ENCODE results near the gene RRAGC.
A peak's percentile ranks its signal among the peaks of the same experiment; 100 is the strongest.

The RRAGC gene

DNA sequence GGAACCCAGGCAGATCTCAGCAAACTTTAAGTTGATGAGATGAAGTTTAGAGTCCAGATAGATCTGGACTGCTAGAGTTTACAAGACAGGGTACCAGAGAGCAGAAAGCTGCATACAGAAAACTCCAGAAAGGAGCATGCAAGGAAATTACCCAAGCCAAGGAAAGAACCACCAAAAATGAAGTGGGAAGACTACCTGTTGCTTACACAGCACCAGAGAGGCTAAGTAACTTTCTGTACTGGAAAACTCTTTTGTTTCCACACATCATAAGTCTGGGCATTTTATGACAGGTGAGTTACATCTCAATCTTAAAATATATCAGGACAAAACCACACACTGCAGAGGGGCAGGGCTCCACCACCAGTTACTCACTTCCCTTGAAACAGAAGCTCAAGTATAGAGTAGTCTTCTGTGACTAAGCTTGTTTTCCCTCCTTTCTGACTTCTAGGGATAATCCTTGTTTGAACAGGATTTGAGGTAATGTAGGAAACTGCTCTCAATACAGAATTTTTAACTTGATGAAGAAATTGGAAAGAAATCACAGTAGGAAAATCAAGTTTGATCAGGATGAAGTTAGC, 39.2 kb upstream of the RRAGC start:
- H3K27me3 ChIP-seq (ENCODE audit: insufficient read depth, low read length), result no peaks in the 10 kb centered on the region
- H2AK5ac ChIP-seq (ENCODE audit: low read length), result no peak overlapping the region
- no peak overlapping the region for H3K14ac ChIP-seq (ENCODE audit: low read length)
- H3K36me3 ChIP-seq (ENCODE audit: control insufficient read depth in 1 of 2, insufficient read depth in 2 of 2, low read length in 2 of 2), result no peaks in the 10 kb centered on the region
- no peak overlapping the region for H3K27ac ChIP-seq (ENCODE audit: low read depth, low read length)
- H2BK12ac ChIP-seq (ENCODE audit: low read length), result no peak overlapping the region
- no peak overlapping the region for H4K8ac ChIP-seq (ENCODE audit: low read depth, low read length)
- H3K4me3 ChIP-seq (ENCODE audit: low read depth, low read length), result no peak overlapping the region
- no peak for DNase-seq
- no peaks in the 10 kb centered on the region for H3K4me1 ChIP-seq (ENCODE audit: control insufficient read depth in 1 of 2, insufficient read depth in 2 of 2, low read length in 2 of 2)
- no peaks in the 10 kb centered on the region for H3K79me1 ChIP-seq (ENCODE audit: low read length)
- no peak overlapping the region for H4K12ac ChIP-seq (ENCODE audit: low read depth, low read length)
- H3K9me3 ChIP-seq (ENCODE audit: insufficient read depth, low read depth, low read length), result no peaks in the 10 kb centered on the region
- H4K91ac ChIP-seq (ENCODE audit: low read depth, low read length), result no peak overlapping the region
- H3K9ac ChIP-seq (ENCODE audit: low read length), result no peak overlapping the region
- no peak overlapping the region for H3K18ac ChIP-seq (ENCODE audit: low read length)
- no peaks in the 10 kb centered on the region for H3K79me2 ChIP-seq (ENCODE audit: control insufficient read depth, insufficient read depth, low read length, poor library complexity)
- no peak overlapping the region for H2BK120ac ChIP-seq (ENCODE audit: insufficient read depth, low read length, poor library complexity)
- no peak overlapping the region for H2BK5ac ChIP-seq (ENCODE audit: low read depth, low read length, poor library complexity)
- H2AFZ ChIP-seq (ENCODE audit: insufficient read depth, low read length, poor library complexity), result no peak overlapping the region
- H3K23ac ChIP-seq (ENCODE audit: low read length), result no peak overlapping the region
- H3K4ac ChIP-seq (ENCODE audit: low read depth, low read length), result no peak overlapping the region
- no peak overlapping the region for H3K4me2 ChIP-seq (ENCODE audit: low read length)

GRCh38 chr1:38896169-38896568, 36.6 kb upstream of the RRAGC start:
- Histone ChIP-seq H4K91ac (ENCODE audit: low read depth, low read length) (no peak overlapping the region), H3K4ac (ENCODE audit: low read depth, low read length) (no peak overlapping the region), H3K9me3 (ENCODE audit: insufficient read depth, low read depth, low read length) (no peaks in the 10 kb centered on the region), H2AK5ac (ENCODE audit: low read length) (no peak overlapping the region), H3K9ac (ENCODE audit: low read length) (no peak overlapping the region), H3K27me3 (ENCODE audit: insufficient read depth, low read length) (no peaks in the 10 kb centered on the region), H4K8ac (ENCODE audit: low read depth, low read length) (no peak overlapping the region), H3K79me1 (ENCODE audit: low read length) (no peaks in the 10 kb centered on the region), H4K12ac (ENCODE audit: low read depth, low read length) (no peak overlapping the region), H3K79me2 (ENCODE audit: control insufficient read depth, insufficient read depth, low read length, poor library complexity) (no peaks in the 10 kb centered on the region), H2BK5ac (ENCODE audit: low read depth, low read length, poor library complexity) (no peak overlapping the region), H2BK12ac (ENCODE audit: low read length) (no peak overlapping the region), H3K4me3 (ENCODE audit: low read depth, low read length) (no peak overlapping the region), H3K18ac (ENCODE audit: low read length) (no peak overlapping the region), H2BK120ac (ENCODE audit: insufficient read depth, low read length, poor library complexity) (no peak overlapping the region), H3K27ac (ENCODE audit: low read depth, low read length) (no peak overlapping the region), H2AFZ (ENCODE audit: insufficient read depth, low read length, poor library complexity) (no peak overlapping the region), H3K14ac (ENCODE audit: low read length) (no peak overlapping the region), H3K36me3 (ENCODE audit: control insufficient read depth in 1 of 2, insufficient read depth in 2 of 2, low read length in 2 of 2) (no peaks in the 10 kb centered on the region), H3K4me2 (ENCODE audit: low read length) (no peak overlapping the region), H3K23ac (ENCODE audit: low read length) (no peak overlapping the region), H3K4me1 (ENCODE audit: control insufficient read depth in 1 of 2, insufficient read depth in 2 of 2, low read length in 2 of 2) (no peaks in the 10 kb centered on the region)
- no CpG with 5 or more reads among the region's 2 CpGs for WGBS (ENCODE audit: extremely low coverage, insufficient coverage, insufficient read length)
- DNase-seq, result no peak

GRCh38 chr1:38892976-38893375, 33.4 kb upstream of the RRAGC start:
- H3K18ac ChIP-seq (ENCODE audit: low read length), result no peak overlapping the region
- peak in 1 of 2 donors; percentile 68 for DNase-seq
- no peak overlapping the region for H4K12ac ChIP-seq (ENCODE audit: low read depth, low read length)
- H4K91ac ChIP-seq (ENCODE audit: low read depth, low read length), result no peak overlapping the region
- H3K4me3 ChIP-seq (ENCODE audit: low read depth, low read length), result no peak overlapping the region
- H2BK12ac ChIP-seq (ENCODE audit: low read length), result no peak overlapping the region
- H3K79me2 ChIP-seq (ENCODE audit: control insufficient read depth, insufficient read depth, low read length, poor library complexity), result no peaks in the 10 kb centered on the region
- H3K27me3 ChIP-seq (ENCODE audit: insufficient read depth, low read length), result no peaks in the 10 kb centered on the region
- no peak overlapping the region for H3K4me2 ChIP-seq (ENCODE audit: low read length)
- H3K27ac ChIP-seq (ENCODE audit: low read depth, low read length), result no peak overlapping the region
- H3K14ac ChIP-seq (ENCODE audit: low read length), result no peak overlapping the region
- no peak overlapping the region for H3K4ac ChIP-seq (ENCODE audit: low read depth, low read length)
- H3K9me3 ChIP-seq (ENCODE audit: insufficient read depth, low read depth, low read length), result no peaks in the 10 kb centered on the region
- no peak overlapping the region for H2BK5ac ChIP-seq (ENCODE audit: low read depth, low read length, poor library complexity)
- H3K79me1 ChIP-seq (ENCODE audit: low read length), result no peaks in the 10 kb centered on the region
- H3K36me3 ChIP-seq (ENCODE audit: control insufficient read depth in 1 of 2, insufficient read depth in 2 of 2, low read length in 2 of 2), result no peaks in the 10 kb centered on the region
- no peak overlapping the region for H2AK5ac ChIP-seq (ENCODE audit: low read length)
- no peak overlapping the region for H4K8ac ChIP-seq (ENCODE audit: low read depth, low read length)
- no CpG with 5 or more reads among the region's 1 CpG for WGBS (ENCODE audit: extremely low coverage, insufficient coverage, insufficient read length)
- no peak overlapping the region for H2BK120ac ChIP-seq (ENCODE audit: insufficient read depth, low read length, poor library complexity)
- H3K9ac ChIP-seq (ENCODE audit: low read length), result no peak overlapping the region
- H3K4me1 ChIP-seq (ENCODE audit: control insufficient read depth in 1 of 2, insufficient read depth in 2 of 2, low read length in 2 of 2), result peaks cover 2 to 3% of the 10 kb centered on the region in 2 experiments
- H3K23ac ChIP-seq (ENCODE audit: low read length), result no peak overlapping the region
- H2AFZ ChIP-seq (ENCODE audit: insufficient read depth, low read length, poor library complexity), result no peak overlapping the region

- Histone ChIP-seq H3K9ac (ENCODE audit: low read length) (no peak overlapping the region), H2BK5ac (ENCODE audit: low read depth, low read length, poor library complexity) (no peak overlapping the region), H2BK120ac (ENCODE audit: insufficient read depth, low read length, poor library complexity) (no peak overlapping the region), H2AK5ac (ENCODE audit: low read length) (no peak overlapping the region), H3K79me1 (ENCODE audit: low read length) (no peaks in the 10 kb centered on the region), H4K8ac (ENCODE audit: low read depth, low read length) (no peak overlapping the region), H3K27me3 (ENCODE audit: insufficient read depth, low read length) (no peaks in the 10 kb centered on the region), H4K12ac (ENCODE audit: low read depth, low read length) (no peak overlapping the region), H3K4me1 (ENCODE audit: control insufficient read depth in 1 of 2, insufficient read depth in 2 of 2, low read length in 2 of 2) (peaks cover 2 to 3% of the 10 kb centered on the region in 2 experiments), H3K14ac (ENCODE audit: low read length) (no peak overlapping the region), H3K4ac (ENCODE audit: low read depth, low read length) (no peak overlapping the region), H4K91ac (ENCODE audit: low read depth, low read length) (no peak overlapping the region), H3K18ac (ENCODE audit: low read length) (no peak overlapping the region), H3K4me2 (ENCODE audit: low read length) (no peak overlapping the region), H3K79me2 (ENCODE audit: control insufficient read depth, insufficient read depth, low read length, poor library complexity) (no peaks in the 10 kb centered on the region), H3K36me3 (ENCODE audit: control insufficient read depth in 1 of 2, insufficient read depth in 2 of 2, low read length in 2 of 2) (no peaks in the 10 kb centered on the region), H3K4me3 (ENCODE audit: low read depth, low read length) (no peak overlapping the region), H3K23ac (ENCODE audit: low read length) (no peak overlapping the region), H3K27ac (ENCODE audit: low read depth, low read length) (no peak overlapping the region), H2BK12ac (ENCODE audit: low read length) (no peak overlapping the region), H2AFZ (ENCODE audit: insufficient read depth, low read length, poor library complexity) (no peak overlapping the region), H3K9me3 (ENCODE audit: insufficient read depth, low read depth, low read length) (no peaks in the 10 kb centered on the region)
- no CpG with 5 or more reads among the region's 1 CpG for WGBS (ENCODE audit: extremely low coverage, insufficient coverage, insufficient read length)
- DNase-seq, result peak; percentile 91 to 94
Measured at GRCh38 chr1:38891753-38892152, 32.2 kb upstream of the RRAGC start.

Measured in trophoblast cell (in vitro differentiated cells and primary cell).